Loucy (cell line): ENCODE measurements around the gene SYNGAP1.
A peak's percentile ranks its signal among the peaks of the same experiment; 100 is the strongest.

ENCODE experiments used
- H2AFZ ChIP-seq: fragments of 200-600 bp; sonication (generic); 2 replicates; pipeline ENCODE4 v1.6.0; 2016; ENCODE audit warnings: antibody characterized with exemption, mild to moderate bottlenecking, low read length, moderate library complexity
- H3F3A ChIP-seq: fragments of 200-600 bp; 2 replicates; pipeline ENCODE4 v1.6.0; 2016; ENCODE audit warnings: antibody characterized with exemption, low read depth, mild to moderate bottlenecking
- H3K27me3 ChIP-seq: fragments of 200-600 bp; sonication (generic); 2 replicates; pipeline ENCODE4 v1.6.1; 2014; ENCODE audit warnings: low read length, mild to moderate bottlenecking; ENCODE audit not compliant: insufficient read depth, poor library complexity, severe bottlenecking
- H3K36me3 ChIP-seq: fragments of 200-600 bp; sonication (generic); 2 replicates; pipeline ENCODE4 v1.6.1; 2016; ENCODE audit warnings: low read length; ENCODE audit not compliant: insufficient read depth
- H3K4me1 ChIP-seq: fragments of 200-600 bp; sonication (generic); 2 replicates; pipeline ENCODE4 v1.5.1; 2014; ENCODE audit warnings: low read length, mild to moderate bottlenecking; ENCODE audit not compliant: insufficient read depth, poor library complexity, severe bottlenecking
- H3K4me2 ChIP-seq: fragments of 200-600 bp; sonication (generic); 2 replicates; pipeline ENCODE4 v1.6.0; 2014; ENCODE audit warnings: antibody characterized with exemption, low read length, low read depth, mild to moderate bottlenecking; ENCODE audit not compliant: poor library complexity, severe bottlenecking
- H3K4me3 ChIP-seq: fragments of 200-600 bp; sonication (generic); 2 replicates; pipeline ENCODE4 v1.5.1; 2014; ENCODE audit warnings: low read length, mild to moderate bottlenecking, mixed read lengths; ENCODE audit not compliant: poor library complexity, severe bottlenecking
- H3K79me2 ChIP-seq: fragments of 200-600 bp; sonication (generic); 2 replicates; pipeline ENCODE4 v1.6.1; 2014; ENCODE audit warnings: low read length; ENCODE audit not compliant: insufficient read depth
- H3K9ac ChIP-seq: fragments of 200-600 bp; sonication (generic); 2 replicates; pipeline ENCODE4 v1.6.0; 2014; ENCODE audit warnings: mild to moderate bottlenecking, low read depth, low read length, moderate library complexity; ENCODE audit not compliant: poor library complexity, severe bottlenecking
- H3K9me2 ChIP-seq: fragments of 200-600 bp; sonication (generic); replicated peaks from 2 replicates; pipeline ENCODE4 v1.6.1; 2016; ENCODE audit warnings: low read depth, low read length, mixed read lengths
- H3K9me3 ChIP-seq: fragments of 200-600 bp; sonication (generic); 2 replicates; pipeline ENCODE4 v1.6.1; 2014; ENCODE audit warnings: mild to moderate bottlenecking, antibody characterized with exemption, low read length, low read depth; ENCODE audit not compliant: insufficient read depth
- H4K20me1 ChIP-seq: fragments of 200-600 bp; sonication (generic); 2 replicates; pipeline ENCODE4 v1.6.0; 2014; ENCODE audit warnings: antibody characterized with exemption, low read length, mild to moderate bottlenecking; ENCODE audit not compliant: insufficient read depth, poor library complexity, severe bottlenecking
- EZH2phosphoT487 ChIP-seq: fragments of 200-600 bp; IDR thresholded peaks from 2 replicates; pipeline ENCODE4 v1.6.1; 2018; ENCODE audit warnings: antibody characterized with exemption, mild to moderate bottlenecking, moderate library complexity, borderline replicate concordance
- TF ChIP-seq, protein P1 (sequence below): fragments of 200-600 bp; sonication (generic); conservative IDR thresholded peaks from 2 replicates; pipeline ENCODE4 v1.5.1; 2014; ENCODE audit warnings: mild to moderate bottlenecking, antibody characterized with exemption, low read length

SYNGAP1 gene

DNA sequence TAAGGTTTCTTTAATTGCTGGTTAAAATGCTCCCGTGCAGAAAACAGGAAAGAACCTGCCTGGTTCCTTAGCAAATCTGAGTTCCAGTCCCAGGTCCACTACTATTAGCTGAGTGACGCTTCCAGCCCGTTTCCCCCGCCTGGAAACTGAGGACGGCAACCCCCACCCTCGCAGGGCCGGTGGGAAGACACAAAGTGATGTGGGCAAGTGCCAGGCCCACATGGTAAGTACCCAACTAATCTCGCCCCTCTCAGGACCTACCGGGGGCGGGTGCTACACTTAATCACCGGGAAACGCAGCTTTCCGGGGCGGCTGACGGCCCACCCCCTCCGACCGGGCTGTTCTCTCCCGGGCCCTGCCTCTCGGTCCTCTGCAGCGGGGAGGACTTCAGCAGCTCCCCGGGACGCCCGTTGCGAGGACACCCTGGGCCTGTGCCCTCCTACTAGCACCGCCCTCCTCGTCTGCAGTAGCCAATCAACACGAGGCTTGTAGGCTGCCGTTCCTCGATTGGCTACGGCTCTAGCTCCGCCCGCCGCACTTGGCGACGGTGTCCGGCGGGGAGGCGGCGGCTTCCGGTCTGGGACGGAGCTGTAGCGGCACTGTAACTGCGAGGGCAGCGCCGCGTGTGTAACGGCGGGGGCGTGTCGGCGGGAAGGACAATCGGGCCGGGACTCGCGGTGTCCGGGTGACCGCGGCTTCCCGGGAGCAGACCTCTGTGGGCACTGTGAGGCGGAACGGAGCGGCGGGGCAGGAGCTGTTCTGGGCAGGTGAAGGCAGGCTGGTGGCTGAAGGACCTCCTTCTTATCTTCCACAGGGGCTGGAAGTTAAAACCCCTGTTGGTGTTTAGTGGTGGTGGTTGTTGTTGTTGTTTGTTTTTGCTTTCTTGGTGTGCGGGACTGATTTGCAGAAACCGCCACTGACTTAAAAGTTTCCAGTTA, 34.4 kb downstream of the SYNGAP1 start, which contains the start of gene ZBTB9:
TSS of gene ZBTB9 (plus strand) at position 568 of the 938 bp plus-strand sequence. CDS start 525 bp downstream, outside the sequence.
- Histone ChIP-seq H3K4me1 (peaks cover 10% of the 10 kb centered on the region), H3K79me2 (peaks cover 15% of the 10 kb centered on the region), H3K4me2 (peak within 1 kb of the TSS; percentile 88), H3K4me3 (peak within 1 kb of the TSS; percentile 94), H3K36me3 (no peaks in the 10 kb centered on the region), H3K9me3 (no peaks in the 10 kb centered on the region), H4K20me1 (no peaks in the 10 kb centered on the region), H3K9ac (peak within 1 kb of the TSS; percentile 79), H2AFZ (peak within 1 kb of the TSS; percentile 90), H3F3A (no peaks in the 10 kb centered on the region), H3K27me3 (no peaks in the 10 kb centered on the region), H3K9me2 (no peaks in the 10 kb centered on the region)
- TF ChIP-seq, protein P1, sequence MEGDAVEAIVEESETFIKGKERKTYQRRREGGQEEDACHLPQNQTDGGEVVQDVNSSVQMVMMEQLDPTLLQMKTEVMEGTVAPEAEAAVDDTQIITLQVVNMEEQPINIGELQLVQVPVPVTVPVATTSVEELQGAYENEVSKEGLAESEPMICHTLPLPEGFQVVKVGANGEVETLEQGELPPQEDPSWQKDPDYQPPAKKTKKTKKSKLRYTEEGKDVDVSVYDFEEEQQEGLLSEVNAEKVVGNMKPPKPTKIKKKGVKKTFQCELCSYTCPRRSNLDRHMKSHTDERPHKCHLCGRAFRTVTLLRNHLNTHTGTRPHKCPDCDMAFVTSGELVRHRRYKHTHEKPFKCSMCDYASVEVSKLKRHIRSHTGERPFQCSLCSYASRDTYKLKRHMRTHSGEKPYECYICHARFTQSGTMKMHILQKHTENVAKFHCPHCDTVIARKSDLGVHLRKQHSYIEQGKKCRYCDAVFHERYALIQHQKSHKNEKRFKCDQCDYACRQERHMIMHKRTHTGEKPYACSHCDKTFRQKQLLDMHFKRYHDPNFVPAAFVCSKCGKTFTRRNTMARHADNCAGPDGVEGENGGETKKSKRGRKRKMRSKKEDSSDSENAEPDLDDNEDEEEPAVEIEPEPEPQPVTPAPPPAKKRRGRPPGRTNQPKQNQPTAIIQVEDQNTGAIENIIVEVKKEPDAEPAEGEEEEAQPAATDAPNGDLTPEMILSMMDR: no peak
- no peak for TF ChIP-seq EZH2phosphoT487

DNA sequence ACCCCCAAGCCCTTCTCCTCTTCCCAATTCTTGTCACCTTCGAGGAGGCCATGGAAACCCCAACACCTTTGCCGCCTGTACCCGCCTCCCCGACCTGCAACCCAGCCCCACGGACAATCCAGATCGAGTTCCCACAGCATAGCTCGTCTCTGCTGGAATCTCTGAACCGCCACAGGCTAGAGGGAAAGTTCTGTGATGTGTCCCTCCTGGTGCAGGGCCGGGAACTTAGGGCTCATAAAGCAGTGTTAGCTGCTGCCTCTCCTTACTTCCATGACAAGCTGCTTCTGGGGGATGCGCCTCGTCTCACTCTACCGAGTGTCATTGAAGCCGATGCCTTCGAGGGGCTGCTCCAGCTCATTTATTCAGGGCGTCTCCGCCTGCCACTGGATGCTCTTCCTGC, 35.2 kb downstream of the SYNGAP1 start:
- Histone ChIP-seq H3K9me2 (no peaks in the 10 kb centered on the region), H3K4me1 (peaks cover 10% of the 10 kb centered on the region), H3K9ac (peak overlapping the region; percentile 79), H3K9me3 (no peaks in the 10 kb centered on the region), H3K27me3 (no peaks in the 10 kb centered on the region), H2AFZ (no peak overlapping the region), H3K4me2 (peak overlapping the region; percentile 87), H3K36me3 (no peaks in the 10 kb centered on the region), H3K79me2 (peaks cover 15% of the 10 kb centered on the region), H3F3A (no peaks in the 10 kb centered on the region), H4K20me1 (no peaks in the 10 kb centered on the region), H3K4me3 (peak overlapping the region; percentile 94)
- TF ChIP-seq, protein P1: no peak
- TF ChIP-seq EZH2phosphoT487: no peak

- H3K4me2 ChIP-seq: no peak overlapping the region
- no peaks in the 10 kb centered on the region for H3K36me3 ChIP-seq
- TF ChIP-seq, protein P1: no peak
- TF ChIP-seq EZH2phosphoT487: no peak
- no peaks in the 10 kb centered on the region for H3F3A ChIP-seq
- no peak overlapping the region for H3K9ac ChIP-seq
- H3K79me2 ChIP-seq: peaks cover 15% of the 10 kb centered on the region
- H3K9me3 ChIP-seq: no peaks in the 10 kb centered on the region
- no peak overlapping the region for H2AFZ ChIP-seq
- H3K4me3 ChIP-seq: no peak overlapping the region
- peaks cover 10% of the 10 kb centered on the region for H3K4me1 ChIP-seq
- H3K27me3 ChIP-seq: no peaks in the 10 kb centered on the region
- H4K20me1 ChIP-seq: no peaks in the 10 kb centered on the region
- H3K9me2 ChIP-seq: no peaks in the 10 kb centered on the region
Measured at GRCh38 chr6:33456156-33456555, 36.3 kb downstream of the SYNGAP1 start.
